GM18505 (cell line): ENCODE data around the gene PPARD.
"Not testable (repeated sequence)": the region's sequence is repeated elsewhere in the genome, so short reads cannot be mapped to it uniquely, and the experiment has no call there.

Experiments used
- ATAC-seq: cut with Tn5 transposase; IDR thresholded peaks from one replicate; pipeline ENCODE4 v1.9.1; 2021; ENCODE audit not compliant: unreplicated experiment
- POLR2A ChIP-seq: IDR thresholded peaks from 4 replicates; pipeline ENCODE4 v1.6.1; 2011; ENCODE audit warnings: borderline replicate concordance; ENCODE audit not compliant: insufficient read depth, insufficient read length; ENCODE audit errors: extremely low read depth

PPARD gene

DNA sequence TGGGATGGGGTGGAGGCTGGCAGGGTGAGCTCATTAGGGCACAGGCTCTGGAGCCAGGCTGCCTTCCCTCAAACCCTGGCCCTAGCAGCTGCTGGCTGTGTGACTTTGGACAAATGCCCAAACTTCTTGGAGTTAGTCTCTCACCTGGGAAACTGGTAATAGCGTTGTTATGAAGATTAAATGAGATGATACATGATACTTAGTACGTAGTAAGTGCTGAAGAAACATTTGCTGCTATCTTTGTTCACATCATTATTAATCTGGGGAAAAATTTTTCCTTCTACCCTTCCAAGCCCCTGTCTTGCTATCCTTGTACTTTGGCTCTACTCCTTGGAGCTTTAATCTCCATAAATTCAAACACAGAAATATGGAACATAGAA is 22.3 kb upstream of the PPARD start:
- no peak for TF ChIP-seq POLR2A
- no peak for ATAC-seq

DNA sequence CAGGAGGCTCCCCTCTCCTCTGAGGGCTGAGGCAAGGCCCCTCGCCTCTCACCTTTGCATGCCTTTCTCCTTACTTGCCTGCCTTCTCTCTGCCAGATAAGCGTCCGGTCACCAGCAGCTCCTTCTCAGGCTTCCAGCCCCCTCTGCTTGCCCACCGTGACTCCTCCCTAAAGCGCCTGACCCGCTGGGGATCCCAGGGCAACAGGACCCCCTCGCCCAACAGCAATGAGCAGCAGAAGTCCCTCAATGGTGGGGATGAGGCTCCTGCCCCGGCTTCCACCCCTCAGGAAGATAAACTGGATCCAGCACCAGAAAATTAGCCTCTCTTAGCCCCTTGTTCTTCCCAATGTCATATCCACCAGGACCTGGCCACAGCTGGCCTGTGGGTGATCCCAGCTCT is 21.3 kb upstream of the PPARD start:
- no peak for ATAC-seq
- TF ChIP-seq POLR2A = no peak

DNA sequence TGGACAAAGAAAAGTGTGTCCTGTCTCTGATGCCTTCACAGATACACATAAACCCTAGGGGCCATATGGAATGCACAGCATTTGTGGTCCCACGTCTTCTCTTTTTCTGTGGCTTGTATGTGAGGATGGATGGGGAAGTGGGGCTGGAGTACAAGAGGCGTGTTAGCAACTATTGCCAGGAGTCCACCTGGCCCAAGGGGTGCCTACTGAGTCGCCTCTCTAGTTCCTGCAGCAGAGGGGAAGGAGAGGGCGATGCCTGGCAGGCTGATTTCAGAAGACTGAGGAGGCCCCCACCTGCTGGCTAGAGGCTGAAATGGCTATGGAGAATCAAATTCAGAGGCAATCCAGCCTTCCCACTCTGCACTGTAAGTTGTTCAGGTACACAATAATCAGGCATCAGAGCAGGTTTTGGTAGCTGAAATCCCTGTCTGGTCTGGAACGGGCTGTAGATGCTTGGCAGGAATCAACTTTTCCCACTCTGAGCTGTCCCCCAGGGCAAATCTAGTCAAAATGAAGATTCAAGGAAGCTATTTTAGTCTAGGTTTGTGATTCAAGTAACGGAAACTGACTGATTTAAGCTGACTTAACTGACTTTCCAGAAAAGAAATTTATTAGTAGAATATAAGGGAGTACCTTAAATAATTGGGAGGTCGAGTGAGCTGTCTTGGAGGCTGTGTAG is 14.9 kb upstream of the PPARD start:
- ATAC-seq = no peak
- no peak for TF ChIP-seq POLR2A

DNA sequence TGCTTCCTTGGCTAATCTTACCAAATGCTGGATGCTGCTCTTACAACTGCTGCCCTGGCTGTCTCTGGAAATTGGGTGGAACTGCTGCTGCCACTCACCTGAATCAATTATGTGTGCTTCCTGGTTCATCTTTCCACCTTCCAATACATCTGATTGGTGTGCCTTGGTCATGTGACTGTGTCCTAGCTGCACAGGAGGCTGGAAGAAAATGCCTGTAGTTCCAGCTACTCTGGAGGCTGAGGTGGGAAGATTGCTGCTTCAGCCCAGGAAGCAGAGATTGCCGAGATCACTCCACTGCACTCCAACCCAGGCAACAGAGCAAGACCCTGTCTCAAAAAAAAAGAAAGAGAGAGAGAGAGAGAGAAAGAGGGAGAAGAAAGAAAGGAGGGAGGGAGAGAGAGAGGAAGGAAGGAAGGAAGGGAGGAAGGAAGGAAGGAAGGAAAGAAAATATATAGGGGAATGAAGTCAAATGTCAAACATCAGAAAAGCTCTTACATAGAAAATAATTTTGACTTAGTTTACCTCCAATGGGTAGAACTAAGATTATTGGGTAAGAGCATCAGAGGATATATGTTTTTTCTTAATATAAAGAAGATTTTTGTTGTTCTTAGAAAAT is 14.1 kb upstream of the PPARD start:
- no peak for ATAC-seq
- no peak for TF ChIP-seq POLR2A

DNA sequence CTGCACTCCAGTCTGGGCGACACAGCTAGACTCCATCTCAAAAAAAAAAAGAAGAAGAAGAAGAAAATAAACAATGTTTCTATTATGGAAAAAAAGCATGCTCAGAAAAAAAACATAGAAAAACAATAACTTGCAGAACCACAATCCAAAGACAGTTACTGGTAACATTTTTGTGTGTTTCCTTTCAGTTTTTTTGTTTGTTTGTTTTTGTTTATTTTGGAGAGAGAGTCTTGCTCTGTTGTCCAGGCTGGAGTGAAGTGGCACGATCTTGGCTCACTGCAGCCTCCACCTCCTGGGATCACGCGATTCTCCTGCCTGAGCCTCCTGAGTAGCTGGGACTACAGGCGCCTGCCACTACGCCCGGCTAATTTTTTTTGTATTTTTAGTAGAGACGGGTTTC is 13.4 kb upstream of the PPARD start:
- not testable (repeated sequence) for ATAC-seq

DNA sequence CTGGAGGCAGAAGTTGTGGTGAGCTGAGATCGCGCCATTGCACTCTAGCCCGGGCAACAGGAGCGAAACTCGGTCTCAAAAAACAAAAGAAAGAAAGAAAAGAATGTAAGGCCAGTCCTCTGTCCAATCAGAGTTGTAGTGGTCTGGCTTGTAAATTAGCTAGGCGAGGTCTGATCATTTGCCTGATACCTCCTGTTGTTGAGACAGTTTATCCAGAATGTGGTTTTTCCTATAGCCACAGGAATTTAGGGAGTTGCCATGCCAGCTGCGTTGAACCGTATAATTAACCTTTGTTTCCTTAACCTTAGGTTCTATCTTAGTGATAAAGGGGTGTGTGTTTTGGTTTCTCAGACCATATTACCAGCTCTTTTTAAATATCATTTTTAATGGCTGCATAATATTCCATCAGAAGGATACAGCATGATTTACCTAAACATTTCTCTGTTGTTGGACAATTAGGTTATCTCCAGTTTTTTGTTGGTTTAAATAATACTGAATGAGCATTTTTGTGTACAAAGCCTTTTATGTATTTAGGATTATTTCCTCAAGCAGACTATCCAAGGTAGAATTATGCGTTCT is 11.7 kb upstream of the PPARD start:
- ATAC-seq = no peak
- TF ChIP-seq POLR2A = no peak

DNA sequence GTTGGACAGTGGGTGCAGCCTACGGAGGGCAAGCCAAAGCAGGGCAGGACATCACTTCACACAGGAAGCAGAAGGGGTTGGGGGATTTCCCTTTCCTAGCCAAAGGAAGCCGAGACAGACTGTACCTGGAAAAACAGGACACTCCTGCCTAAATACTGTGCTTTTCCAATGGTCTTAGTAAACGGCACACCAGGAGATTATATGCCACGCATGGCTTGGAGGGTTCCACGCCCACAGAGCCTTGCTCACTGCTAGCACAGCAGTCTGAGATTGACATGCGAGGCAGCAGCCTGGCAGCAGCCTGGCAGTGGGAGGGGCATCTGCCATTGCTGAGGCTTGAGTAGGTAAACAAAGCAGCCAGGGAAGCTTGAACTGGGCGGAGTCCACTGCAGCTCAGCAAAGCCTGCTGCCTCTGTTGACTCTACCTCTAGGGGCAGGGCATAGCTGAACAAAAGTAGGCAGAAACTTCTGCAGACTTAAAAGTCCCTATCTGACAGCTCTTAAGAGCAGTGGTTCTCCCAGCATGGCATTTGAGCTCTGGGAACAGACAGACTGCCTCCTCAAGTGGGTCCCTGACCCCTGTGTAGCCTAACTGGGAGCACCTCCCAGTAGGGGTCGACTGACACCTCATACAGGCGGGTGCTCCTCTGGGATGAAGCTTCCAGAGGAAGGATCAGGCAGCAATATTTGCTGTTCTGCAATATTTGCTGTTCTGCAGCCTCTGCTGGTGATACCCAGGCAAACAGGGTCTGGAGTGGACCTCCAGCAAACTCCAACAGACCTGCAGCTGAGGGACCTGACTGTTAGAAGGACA is 10.1 kb upstream of the PPARD start:
- ATAC-seq = not testable (repeated sequence)

DNA sequence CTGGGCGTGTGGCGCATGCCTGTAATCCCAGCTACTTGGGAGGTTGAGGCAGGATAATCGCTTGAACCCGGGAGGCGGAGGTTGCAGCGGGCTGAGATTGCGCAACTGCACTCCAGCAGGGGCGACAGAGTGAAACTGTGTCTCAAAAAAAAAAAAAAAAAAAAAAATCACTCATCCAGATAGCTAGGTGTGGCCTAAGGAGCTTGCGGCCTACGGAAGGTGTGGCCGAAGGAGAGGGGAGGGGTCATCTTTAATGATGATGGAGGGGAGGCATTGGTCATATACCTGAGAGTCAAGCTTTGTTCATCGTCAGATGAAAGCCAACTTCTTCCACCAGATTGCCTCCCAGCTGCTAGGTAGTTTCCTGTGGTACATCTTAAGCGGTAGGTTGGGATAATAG is 801 bp upstream of the PPARD start:
- no peak for TF ChIP-seq POLR2A
- no peak for ATAC-seq

DNA sequence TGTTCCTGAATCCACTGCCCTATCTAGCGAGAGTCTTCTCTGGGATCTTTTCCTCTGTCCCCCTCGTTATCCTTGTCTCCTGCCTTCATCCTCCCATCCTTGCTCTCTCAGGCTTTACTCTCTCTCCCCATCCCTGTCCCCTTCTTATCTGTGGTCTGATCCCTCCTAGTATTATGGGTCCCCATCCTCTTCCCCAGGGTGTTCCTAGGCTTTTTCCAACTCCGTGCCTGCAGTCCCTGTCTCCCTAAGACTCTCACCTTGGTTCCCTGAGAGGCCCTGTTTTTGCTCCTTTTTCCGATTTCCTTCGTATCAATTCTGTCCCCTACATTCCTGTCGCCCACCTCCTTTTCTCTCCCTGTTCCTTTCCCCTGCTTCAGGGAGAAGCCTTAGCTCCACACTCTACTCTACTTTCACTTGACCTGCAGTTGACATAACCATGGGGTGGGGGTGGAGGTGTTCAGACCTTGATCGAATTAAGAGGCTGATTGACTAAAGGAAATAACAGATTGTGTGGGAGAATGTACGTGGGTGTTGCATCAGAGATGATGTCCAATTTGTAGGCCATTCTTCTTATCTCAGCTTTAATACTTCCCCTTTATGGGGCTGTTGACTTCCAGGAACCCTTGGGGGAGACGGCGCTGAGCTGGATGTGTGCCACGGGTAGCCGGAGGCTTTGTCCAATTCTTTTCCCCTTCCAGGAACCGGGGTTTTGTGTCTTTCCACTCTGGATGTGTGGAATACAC is 905 bp downstream of the PPARD start:
- no peak for ATAC-seq
- TF ChIP-seq POLR2A = no peak

DNA sequence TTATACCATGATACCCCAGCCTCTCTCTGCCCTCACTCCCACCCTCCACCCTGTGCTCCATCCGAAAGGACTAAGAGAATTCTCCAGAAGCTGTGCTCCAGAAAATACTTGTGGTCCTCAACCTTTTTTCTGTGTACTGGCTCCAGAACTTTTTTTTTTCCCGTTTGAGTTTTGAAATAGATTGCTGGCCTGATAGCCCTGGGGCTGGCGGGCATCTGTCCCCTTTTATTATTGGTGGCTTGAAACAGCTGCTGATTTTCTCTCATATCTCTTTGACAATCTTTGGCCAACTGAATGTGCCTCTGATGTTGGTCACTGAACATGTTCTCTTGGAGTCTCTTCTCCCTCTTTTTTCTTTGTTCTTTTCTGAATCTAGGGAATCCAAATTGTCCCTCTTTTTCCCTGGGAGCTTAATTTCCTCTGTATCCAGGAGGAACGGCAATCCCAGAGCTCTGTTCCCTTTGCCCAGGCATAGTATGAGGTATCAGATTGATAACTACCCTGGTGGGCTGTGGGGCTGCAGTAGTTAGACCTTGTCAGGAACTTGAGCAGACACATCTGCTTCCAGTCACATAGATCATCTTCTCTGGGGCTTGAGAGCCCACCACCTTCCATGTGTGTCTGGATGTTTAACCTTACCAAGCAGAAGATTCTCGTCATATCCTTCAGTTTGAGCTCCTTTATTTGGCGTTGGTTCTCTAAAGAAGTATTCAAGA is 1.6 kb downstream of the PPARD start:
- no peak for ATAC-seq
- TF ChIP-seq POLR2A = no peak

DNA sequence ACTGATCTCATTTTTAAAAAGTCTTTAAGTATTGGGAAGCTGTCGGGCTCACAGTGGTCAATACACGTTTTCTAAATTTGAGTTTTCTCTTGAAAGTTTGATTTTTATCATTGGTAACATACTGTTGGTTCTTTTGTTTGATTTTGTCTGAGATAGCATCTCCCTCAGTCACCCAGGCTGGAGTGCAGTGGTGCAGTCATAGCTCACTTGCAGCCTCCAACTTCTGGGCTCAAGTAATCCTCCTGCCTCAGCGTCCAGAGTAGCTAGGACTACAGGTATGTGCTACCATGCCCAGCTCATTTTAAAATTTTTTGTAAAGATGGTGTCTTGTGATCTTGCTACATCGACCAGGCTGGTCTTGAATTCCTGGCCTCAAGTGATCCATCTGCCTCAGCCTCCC is 9.1 kb downstream of the PPARD start:
- TF ChIP-seq POLR2A = no peak
- no peak for ATAC-seq

DNA sequence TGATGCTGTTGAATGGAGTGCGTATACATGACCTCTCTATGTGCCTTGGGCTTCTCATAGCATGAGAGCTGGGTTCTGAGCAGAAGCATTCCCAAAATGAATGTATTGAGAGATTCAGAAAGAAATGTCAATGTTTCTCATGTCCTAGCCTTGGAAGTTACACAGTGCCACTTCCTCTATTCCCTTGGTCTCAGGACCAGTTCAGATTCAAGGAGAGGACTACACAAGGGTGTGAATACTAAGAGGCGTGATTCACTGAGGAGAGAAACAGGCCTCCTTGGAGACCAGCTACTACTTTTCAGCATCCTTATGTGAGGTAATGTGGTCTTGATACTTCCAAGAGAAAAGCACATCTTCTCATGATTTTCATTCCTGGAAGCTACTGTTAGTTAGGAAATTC is 10.4 kb downstream of the PPARD start:
- no peak for TF ChIP-seq POLR2A
- ATAC-seq = no peak
